B cell (primary cell): ENCODE data around the gene PNPLA1. TPM values are rescaled to one million over a fixed set of nuclear protein-coding genes. Genes with fewer than 3 reads are reported as not detected.

Experiments
- ATAC-seq: fragments of 200-7000 bp; cut with Tn5 transposase; one replicate; pipeline ENCODE4 v1.10.0; 2021; ENCODE audit warnings: low read depth, mild to moderate bottlenecking, moderate number of reproducible peaks, moderate library complexity
- CTCF ChIA-PET: fragments of 350-600 bp; sonication (Branson Sonifier 250); formaldehyde crosslinking; loops from one replicate; lab custom pipeline; 2021; ENCODE audit warnings: antibody characterized with exemption, inconsistent platforms; lab: Charles Lee
- POLR2A ChIA-PET: fragments of 350-600 bp; sonication (Branson Sonifier 250); formaldehyde crosslinking; loops from one replicate; lab custom pipeline; 2021; ENCODE audit warnings: antibody characterized with exemption; lab: Charles Lee
- DNase-seq: peaks from one replicate; pipeline ENCODE4 v3.0.0; 2013
- H2AFZ ChIP-seq: 2 replicates; pipeline ENCODE4 v1.6.1; 2012; ENCODE audit warnings: mild to moderate bottlenecking, low read depth, low read length; ENCODE audit not compliant: insufficient read depth, poor library complexity, severe bottlenecking
- H3K27ac ChIP-seq, 2 donors: 1 replicate in 1 of 2; 2 replicates in 1 of 2; pipeline ENCODE4 v1.5.1; 2012 to 2013; ENCODE audit warnings: low read length in 2 of 2, mild to moderate bottlenecking in 2 of 2, moderate library complexity in 1 of 2
- H3K27me3 ChIP-seq, 4 experiments: fragments of 200-600 bp in 1 of 4; sonication (generic) in 1 of 4; replicated peaks in 1 of 4; 1 replicate in 2 of 4; 2 replicates in 2 of 4; pipeline versions ENCODE4 v1.6.1 to v1.7.0; 2013 to 2016; ENCODE audit warnings: low read length in 3 of 4, mild to moderate bottlenecking in 2 of 4, mixed read lengths in 1 of 4, moderate library complexity in 1 of 4; ENCODE audit not compliant: insufficient read depth in 4 of 4, control insufficient read depth in 3 of 4; ENCODE audit errors: control extremely low read depth in 1 of 4
- H3K36me3 ChIP-seq, 2 experiments: replicated peaks in 1 of 2; 1 replicate in 1 of 2; 2 replicates in 1 of 2; pipeline versions ENCODE4 v1.6.1 to v1.7.1; 2013; ENCODE audit warnings: low read length in 1 of 2; ENCODE audit not compliant: insufficient read depth in 2 of 2, control insufficient read depth in 1 of 2; ENCODE audit errors: control extremely low read depth in 1 of 2, extremely low read depth in 1 of 2
- H3K4me1 ChIP-seq, 2 donors: fragments of 200-600 bp in 1 of 2; sonication (generic) in 1 of 2; 1 replicate in 1 of 2; 2 replicates in 1 of 2; pipeline versions ENCODE4 v1.5.1 to v1.6.1; 2013 to 2017; ENCODE audit warnings: low read length in 2 of 2; ENCODE audit not compliant: control insufficient read depth in 2 of 2, insufficient read depth in 2 of 2
- H3K4me2 ChIP-seq: replicated peaks from 2 replicates; pipeline ENCODE3; 2012; ENCODE audit warnings: mild to moderate bottlenecking, low read depth, low read length; ENCODE audit not compliant: poor library complexity, severe bottlenecking
- H3K4me3 ChIP-seq, 5 experiments: fragments of 200-600 bp in 1 of 5; sonication (generic) in 1 of 5; 1 replicate in 3 of 5; 2 replicates in 2 of 5; pipeline versions ENCODE4 v1.5.1 to v1.7.0; 2011 to 2016; ENCODE audit warnings: low read length in 4 of 5, mild to moderate bottlenecking in 4 of 5, low read depth in 2 of 5, control low read depth in 1 of 5, moderate library complexity in 1 of 5; ENCODE audit not compliant: insufficient read depth in 1 of 5; ENCODE audit errors: control extremely low read depth in 1 of 5, extremely low read depth in 1 of 5
- H3K79me2 ChIP-seq: fragments of 200-600 bp; sonication (generic); one replicate; pipeline ENCODE4 v1.6.0; 2016; ENCODE audit warnings: low read length; ENCODE audit not compliant: control insufficient read depth, insufficient read depth
- H3K9ac ChIP-seq: fragments of 200-600 bp; sonication (generic); 2 replicates; pipeline ENCODE4 v1.6.1; 2017; ENCODE audit warnings: mild to moderate bottlenecking, low read length, moderate library complexity
- H3K9me3 ChIP-seq, 3 donors: one replicate each; pipeline versions ENCODE4 v1.6.1 to v1.7.1; 2013; ENCODE audit warnings: low read length in 2 of 3; ENCODE audit not compliant: control insufficient read depth in 2 of 3, insufficient read depth in 1 of 3; ENCODE audit errors: control extremely low read depth in 1 of 3
- H4K20me1 ChIP-seq: 2 replicates; pipeline ENCODE4 v1.6.0; 2012; ENCODE audit warnings: mild to moderate bottlenecking, low read length; ENCODE audit not compliant: insufficient read depth, control insufficient read depth, poor library complexity, severe bottlenecking
- H3K27ac Mint-ChIP-seq: one replicate; pipeline ENCODE4 v1.8.0; 2021; ENCODE audit warnings: mixed read lengths
- H3K27me3 Mint-ChIP-seq: one replicate; pipeline ENCODE4 v1.8.0; 2021; ENCODE audit warnings: mixed read lengths
- H3K4me1 Mint-ChIP-seq: one replicate; pipeline ENCODE4 v1.8.0; 2021; ENCODE audit warnings: mixed read lengths
- H3K4me3 Mint-ChIP-seq: one replicate; pipeline ENCODE4 v1.8.0; 2021; ENCODE audit warnings: mixed read lengths
- H3K9me3 Mint-ChIP-seq: one replicate; pipeline ENCODE4 v1.8.0; 2022; ENCODE audit warnings: mixed read lengths; ENCODE audit not compliant: insufficient read depth
- EZH2 ChIP-seq: IDR thresholded peaks from 2 replicates; pipeline ENCODE4 v1.6.1; 2012; ENCODE audit warnings: borderline replicate concordance, low read depth, mild to moderate bottlenecking, moderate library complexity, low read length; ENCODE audit not compliant: insufficient read depth, poor library complexity, severe bottlenecking
- WGBS: methylation state at CpG from one replicate; pipeline ENCODE4 v1.1.5; 2013; ENCODE audit warnings: missing lambda C conversion rate; ENCODE audit not compliant: insufficient coverage; 5-methylcytosine and 5-hydroxymethylcytosine counted together
- intact Hi-C: fragments of 100-400 bp; cut with micrococcal nuclease; formaldehyde crosslinking; loops from one replicate; pipeline ENCODE4 v1.10.0; 2022
- polyA plus RNA-seq: library from polyadenylated mRNA; depleted of rRNA; stranded (reverse); fragments of >200 nt; gene quantifications from 2 replicates; pipeline ENCODE4 v1.2.3, GENCODE V29; 2012
- total RNA-seq, 2 donors: library from RNA; stranded (reverse); fragments of 120-200 nt in 1 of 2; gene quantifications; 1 replicate in 1 of 2; 2 replicates in 1 of 2; pipeline versions ENCODE4 v1.2.3 to v1.2.4, GENCODE V29; 2013 to 2022
- TF ChIP-seq, protein P1 (sequence below): fragments of 200-600 bp; IDR thresholded peaks from one replicate; pipeline ENCODE4 v1.8.0; 2022; ENCODE audit warnings: antibody characterized with exemption, mild to moderate bottlenecking

The PNPLA1 gene
- total and polyA plus RNA-seq, 2 donors (not counting 1 experiment from before 2014, with no cell fraction given): 0.12 TPM; not detected in 1

DNA sequence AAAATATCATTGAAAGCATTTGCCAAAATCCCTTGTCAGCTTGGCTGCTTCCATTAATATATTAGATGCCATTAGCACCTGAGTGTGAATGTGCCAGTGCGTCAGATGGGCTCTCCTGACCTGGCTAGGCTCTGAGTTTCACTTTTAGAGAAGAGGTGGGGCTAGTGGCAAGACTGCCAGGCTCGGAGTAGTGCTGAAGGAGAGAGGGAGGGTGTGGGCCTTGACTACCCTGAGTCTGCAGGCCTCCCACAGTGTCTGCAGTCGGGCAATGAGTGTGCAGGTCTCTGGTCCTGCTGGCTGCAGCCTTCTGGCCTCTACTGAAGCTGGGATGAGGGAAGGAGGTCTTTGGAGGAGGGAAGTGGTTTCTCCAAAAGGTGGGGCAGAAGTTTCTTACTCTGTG is 34.6 kb upstream of the PNPLA1 start:
- Histone ChIP-seq H3K4me1 (no peaks in the 10 kb centered on the region), H3K4me2 (no peak overlapping the region), H4K20me1 (no peaks in the 10 kb centered on the region), H3K9ac (no peak overlapping the region), H2AFZ (no peak overlapping the region), H3K4me3 (no peak overlapping the region), H3K79me2 (no peaks in the 10 kb centered on the region), H3K27ac (no peak overlapping the region), H3K27me3 (no peaks in the 10 kb centered on the region), H3K9me3 (no peaks in the 10 kb centered on the region), H3K36me3 (peaks cover 0 to 15% of the 10 kb centered on the region in 2 experiments)
- H3K9me3 Mint-ChIP-seq: no peaks in the 10 kb centered on the region
- intact Hi-C loops: no loop called here
- no peaks in the 10 kb centered on the region for H3K4me1 Mint-ChIP-seq
- no peak for TF ChIP-seq EZH2
- TF ChIP-seq, protein P1, sequence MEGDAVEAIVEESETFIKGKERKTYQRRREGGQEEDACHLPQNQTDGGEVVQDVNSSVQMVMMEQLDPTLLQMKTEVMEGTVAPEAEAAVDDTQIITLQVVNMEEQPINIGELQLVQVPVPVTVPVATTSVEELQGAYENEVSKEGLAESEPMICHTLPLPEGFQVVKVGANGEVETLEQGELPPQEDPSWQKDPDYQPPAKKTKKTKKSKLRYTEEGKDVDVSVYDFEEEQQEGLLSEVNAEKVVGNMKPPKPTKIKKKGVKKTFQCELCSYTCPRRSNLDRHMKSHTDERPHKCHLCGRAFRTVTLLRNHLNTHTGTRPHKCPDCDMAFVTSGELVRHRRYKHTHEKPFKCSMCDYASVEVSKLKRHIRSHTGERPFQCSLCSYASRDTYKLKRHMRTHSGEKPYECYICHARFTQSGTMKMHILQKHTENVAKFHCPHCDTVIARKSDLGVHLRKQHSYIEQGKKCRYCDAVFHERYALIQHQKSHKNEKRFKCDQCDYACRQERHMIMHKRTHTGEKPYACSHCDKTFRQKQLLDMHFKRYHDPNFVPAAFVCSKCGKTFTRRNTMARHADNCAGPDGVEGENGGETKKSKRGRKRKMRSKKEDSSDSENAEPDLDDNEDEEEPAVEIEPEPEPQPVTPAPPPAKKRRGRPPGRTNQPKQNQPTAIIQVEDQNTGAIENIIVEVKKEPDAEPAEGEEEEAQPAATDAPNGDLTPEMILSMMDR: no peak
- DNase-seq (no peak), ATAC-seq (no peak)
- no peaks in the 10 kb centered on the region for H3K27me3 Mint-ChIP-seq
- WGBS: 52% methylated on average over 3 of the region's 3 CpGs
- H3K4me3 Mint-ChIP-seq: no peak overlapping the region
- POLR2A ChIA-PET: no interaction called here
- H3K27ac Mint-ChIP-seq: no peak overlapping the region
- CTCF ChIA-PET: no interaction called here

DNA sequence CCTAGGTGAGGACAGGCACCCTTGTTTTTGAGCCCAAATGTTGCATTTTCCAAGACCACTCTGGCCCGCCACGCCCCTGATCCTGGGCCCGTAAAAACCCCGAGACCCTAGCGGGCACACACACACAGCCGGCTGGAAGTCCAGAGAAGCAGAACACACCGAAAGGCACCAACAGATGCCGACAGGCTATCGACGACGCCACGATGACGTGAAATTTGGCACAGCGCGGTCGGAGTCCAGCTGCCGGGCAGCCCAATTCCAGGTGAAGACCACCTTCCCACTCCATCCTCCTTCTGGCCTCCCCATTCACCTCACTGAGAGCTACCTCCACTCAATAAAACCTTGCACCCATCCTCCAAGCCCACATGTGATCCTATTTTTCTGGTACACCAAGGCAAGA is 34.0 kb upstream of the PNPLA1 start:
- CTCF ChIA-PET: no interaction called here

More for the DNA sequence above, 34.0 kb upstream of the PNPLA1 start:
- H3K4me3 Mint-ChIP-seq: no peak overlapping the region
- no peaks in the 10 kb centered on the region for H3K79me2 ChIP-seq
- POLR2A ChIA-PET: no interaction called here
- TF ChIP-seq, protein P1: no peak
- TF ChIP-seq EZH2: no peak
- H4K20me1 ChIP-seq: no peaks in the 10 kb centered on the region
- no peak overlapping the region for H3K4me2 ChIP-seq
- WGBS: 99% methylated on average over 17 of the region's 17 CpGs
- H3K4me3 ChIP-seq: no peak overlapping the region
- peaks cover 0 to 10% of the 10 kb centered on the region in 2 experiments for H3K36me3 ChIP-seq
- H3K27me3 ChIP-seq: no peaks in the 10 kb centered on the region
- H2AFZ ChIP-seq: no peak overlapping the region
- intact Hi-C loops: no loop called here
- no peaks in the 10 kb centered on the region for H3K9me3 Mint-ChIP-seq
- no peak overlapping the region for H3K27ac ChIP-seq
- no peak overlapping the region for H3K9ac ChIP-seq
- H3K27ac Mint-ChIP-seq: no peak overlapping the region
- no peak for DNase-seq
- no peak for ATAC-seq
- no peaks in the 10 kb centered on the region for H3K9me3 ChIP-seq
- no peaks in the 10 kb centered on the region for H3K4me1 ChIP-seq
- no peaks in the 10 kb centered on the region for H3K4me1 Mint-ChIP-seq
- H3K27me3 Mint-ChIP-seq: no peaks in the 10 kb centered on the region
